ENCODE measurements around the gene PIMREG.
A peak's percentile ranks its signal among the peaks of the same experiment; 100 is the strongest.

Gene PIMREG, protein sequence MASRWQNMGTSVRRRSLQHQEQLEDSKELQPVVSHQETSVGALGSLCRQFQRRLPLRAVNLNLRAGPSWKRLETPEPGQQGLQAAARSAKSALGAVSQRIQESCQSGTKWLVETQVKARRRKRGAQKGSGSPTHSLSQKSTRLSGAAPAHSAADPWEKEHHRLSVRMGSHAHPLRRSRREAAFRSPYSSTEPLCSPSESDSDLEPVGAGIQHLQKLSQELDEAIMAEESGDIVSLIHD

DNA sequence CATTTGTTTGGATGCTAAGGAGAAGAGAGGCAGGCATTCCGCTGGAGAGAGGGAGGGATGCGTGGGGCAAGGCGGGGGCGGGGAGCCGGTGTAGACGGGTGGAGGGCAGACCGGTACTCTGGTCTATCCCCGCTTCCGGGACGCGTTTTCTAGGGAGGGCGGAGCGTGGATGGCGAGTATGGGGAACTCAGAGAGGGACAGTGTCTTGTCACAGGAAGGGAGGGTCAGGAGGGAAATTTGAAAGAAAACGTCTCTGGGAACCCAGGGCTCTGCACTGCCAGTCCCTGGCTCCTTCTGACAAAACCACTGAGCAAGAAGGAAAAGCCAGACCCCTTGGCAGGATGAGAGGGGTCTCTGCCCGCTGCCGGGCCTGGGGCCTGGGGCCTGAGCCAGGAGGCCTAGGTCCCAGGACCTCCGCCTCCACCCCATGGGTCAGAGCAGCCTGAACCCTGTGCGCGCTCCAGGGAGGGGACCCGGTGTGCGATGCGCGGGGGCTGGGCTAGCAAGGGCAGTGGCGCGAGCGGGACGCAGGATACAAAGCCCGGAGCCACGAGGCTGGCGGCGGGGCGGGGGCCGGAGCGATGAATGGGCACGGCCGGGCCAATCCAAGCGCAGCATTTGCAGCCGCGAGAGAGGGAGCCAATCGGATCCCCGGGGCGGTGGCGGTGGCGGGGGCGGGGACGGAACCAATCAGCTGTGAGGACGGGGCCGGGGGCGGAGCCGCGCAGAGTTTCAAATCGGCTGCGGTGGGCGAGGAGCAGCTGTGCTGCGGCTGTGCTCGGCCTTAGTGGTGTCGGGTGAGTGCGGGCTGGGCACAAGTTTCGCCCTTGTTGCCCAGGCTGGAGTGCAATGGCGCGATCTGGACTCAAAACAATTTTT lies at the start of gene PIMREG:
TSS of gene PIMREG (plus strand) at position 764 of the 879 bp plus-strand sequence. CDS start 656 bp downstream, outside the sequence.
- peak; percentile 96 for DNase-seq

- no peak for DNase-seq
These were observed 45.3 kb upstream of the PIMREG start for GRCh38 chr17:6398955-6399354.

DNA sequence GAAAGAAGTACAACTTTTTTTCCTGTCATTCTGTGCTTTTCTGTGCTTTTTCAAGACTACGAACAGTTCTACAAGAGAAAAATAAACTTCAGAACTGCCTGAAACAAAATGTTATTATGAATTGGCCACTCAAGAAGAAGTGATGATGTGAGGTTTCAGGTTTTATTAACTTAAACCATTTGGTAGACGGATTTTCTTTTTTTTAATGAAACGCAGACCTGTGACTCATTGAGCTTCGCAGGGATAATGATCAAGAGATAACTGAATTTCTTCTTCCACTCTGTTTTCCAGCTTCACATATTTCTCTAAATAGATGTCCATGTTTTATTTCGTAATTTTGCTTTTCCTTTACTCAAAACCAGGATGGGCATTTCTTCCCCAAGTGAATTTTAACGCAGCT lies 42.0 kb upstream of the PIMREG start:
- no peak for DNase-seq

- DNase-seq = no peak
These were observed 36.0 kb upstream of the PIMREG start for GRCh38 chr17:6408276-6408675.

- no peak for DNase-seq
These were observed 35.5 kb upstream of the PIMREG start for GRCh38 chr17:6408735-6409134.

GRCh38 chr17:6413065-6413464 lies 31.2 kb upstream of the PIMREG start:
- no peak for DNase-seq

GRCh38 chr17:6415616-6416015 lies 28.6 kb upstream of the PIMREG start:
- DNase-seq = no peak

- peak; percentile 31 for DNase-seq
These were observed 24.0 kb upstream of the PIMREG start for GRCh38 chr17:6420173-6420641.

DNA sequence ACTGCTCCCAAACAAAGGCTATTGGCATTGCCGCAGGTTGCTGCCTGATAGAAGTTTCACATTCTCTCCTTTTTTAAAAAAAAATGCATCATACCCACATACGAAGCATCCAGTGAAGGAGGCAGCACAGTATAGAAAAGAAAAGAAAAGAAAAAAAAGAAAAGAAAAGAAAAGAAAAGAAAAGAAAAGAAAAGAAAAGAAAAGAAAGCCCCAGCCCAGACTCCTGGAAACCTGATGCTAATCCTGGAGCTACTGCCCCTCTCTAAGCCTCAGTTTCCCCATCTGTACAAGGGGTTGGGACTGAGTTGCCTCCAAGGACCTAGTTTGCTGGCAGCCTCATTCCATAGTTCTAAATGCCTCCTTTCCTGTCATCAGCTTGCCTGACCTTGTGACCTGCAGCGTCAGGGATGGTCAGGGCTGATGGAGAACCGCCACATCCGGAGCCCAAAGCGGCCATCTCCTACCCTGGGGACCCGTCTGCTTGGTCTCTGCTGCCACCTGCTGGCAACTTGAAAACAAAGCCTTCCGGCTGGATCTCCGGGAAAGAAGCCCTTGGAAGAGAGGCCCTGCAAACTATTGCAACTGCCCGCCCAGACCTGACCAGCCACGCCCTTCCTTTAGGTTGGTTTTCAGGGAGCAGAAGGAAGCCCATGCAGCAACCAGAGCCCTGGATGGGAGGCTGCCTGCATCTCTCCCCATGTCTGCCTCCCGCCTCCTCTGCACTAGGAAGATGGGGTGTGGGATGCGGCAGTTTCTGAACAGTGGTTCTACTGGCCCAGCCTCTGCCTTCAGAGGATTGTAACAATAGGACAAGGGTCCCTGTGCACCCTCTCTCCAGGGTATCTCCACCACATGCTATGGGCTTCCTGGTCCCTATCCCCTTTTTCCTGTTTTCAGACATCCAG lies 22.3 kb upstream of the PIMREG start:
- DNase-seq = peak; percentile 72

- DNase-seq = no peak
These were observed 21.5 kb upstream of the PIMREG start for GRCh38 chr17:6422654-6423241.

- DNase-seq = no peak
These were observed 20.3 kb upstream of the PIMREG start for GRCh38 chr17:6423931-6424330.

- DNase-seq = no peak
These were observed 18.8 kb upstream of the PIMREG start for GRCh38 chr17:6425407-6425806.

DNA sequence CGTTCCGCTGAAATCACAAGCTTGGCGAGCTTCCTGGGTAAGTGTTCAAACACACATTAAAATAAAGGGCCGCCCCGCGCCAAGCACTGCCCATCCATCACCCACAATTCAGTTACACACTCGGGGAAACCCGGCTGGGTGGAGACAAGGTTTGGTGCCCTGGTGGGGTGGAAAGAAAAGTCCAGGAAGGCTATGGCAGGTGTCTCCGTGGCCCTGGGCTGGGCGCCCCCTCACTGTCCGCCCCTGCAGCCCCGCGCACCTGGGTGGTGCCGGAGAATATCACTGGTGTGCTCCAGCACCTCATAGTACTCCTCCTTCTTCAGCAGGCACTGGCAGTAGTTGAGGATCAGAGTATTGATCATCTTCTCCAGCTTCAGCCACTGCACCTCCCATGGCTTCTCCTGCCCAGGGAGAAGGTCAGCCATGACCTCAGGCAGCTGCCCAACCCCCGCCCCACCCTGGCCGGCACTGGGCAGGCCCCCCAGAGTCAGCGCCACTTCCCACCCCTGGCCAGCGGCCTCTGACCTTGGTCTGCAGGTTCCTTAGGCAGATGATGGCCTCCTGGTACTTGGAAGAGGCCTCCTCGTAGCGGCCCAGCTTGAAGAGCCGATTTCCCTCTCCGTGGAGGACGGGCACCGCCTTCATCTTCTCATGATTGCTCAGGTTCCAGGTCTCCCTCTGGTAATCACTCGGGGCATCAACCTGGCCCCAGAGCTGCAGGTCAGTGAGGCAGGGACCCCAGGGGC lies 17.7 kb upstream of the PIMREG start:
- no peak for DNase-seq

- peak; percentile 24 for DNase-seq
These were observed 16.9 kb upstream of the PIMREG start for GRCh38 chr17:6427279-6427781.

DNA sequence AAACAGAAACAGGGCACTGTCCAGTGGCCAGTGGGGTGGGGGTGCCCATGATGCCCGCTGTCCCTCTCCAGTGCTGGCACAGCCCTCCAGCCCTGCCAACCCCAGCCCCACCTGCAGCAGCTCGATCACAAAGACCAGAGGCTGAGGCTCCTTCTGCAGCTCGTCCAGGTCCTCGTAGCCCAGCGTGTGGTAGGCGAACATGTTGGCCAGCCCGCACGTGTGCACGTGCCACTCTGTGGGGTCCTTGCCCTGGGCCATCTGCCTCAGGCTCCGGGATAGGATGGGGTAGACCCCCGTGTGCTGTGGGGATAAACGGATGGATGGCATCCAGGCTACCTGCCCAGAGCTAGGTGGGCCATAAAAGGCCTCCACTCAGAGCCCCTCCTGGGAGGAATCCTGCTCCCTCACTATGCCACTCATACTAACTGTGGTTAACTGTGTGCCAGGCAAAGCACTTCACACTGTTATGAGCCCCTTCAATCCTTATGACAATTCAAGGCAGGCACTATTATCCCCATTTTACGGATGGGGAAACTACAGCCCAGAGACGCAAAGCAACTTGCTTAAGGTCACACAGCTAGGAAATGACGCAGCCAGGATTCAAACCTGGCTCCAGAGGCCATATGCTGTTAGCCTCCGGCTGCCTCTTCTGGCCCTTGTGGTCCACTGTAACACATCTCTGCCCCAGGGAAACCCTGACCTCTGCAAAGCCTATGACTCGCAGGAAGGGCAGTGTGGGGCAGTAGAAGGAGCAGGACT lies 15.9 kb upstream of the PIMREG start:
- no peak for DNase-seq

DNA sequence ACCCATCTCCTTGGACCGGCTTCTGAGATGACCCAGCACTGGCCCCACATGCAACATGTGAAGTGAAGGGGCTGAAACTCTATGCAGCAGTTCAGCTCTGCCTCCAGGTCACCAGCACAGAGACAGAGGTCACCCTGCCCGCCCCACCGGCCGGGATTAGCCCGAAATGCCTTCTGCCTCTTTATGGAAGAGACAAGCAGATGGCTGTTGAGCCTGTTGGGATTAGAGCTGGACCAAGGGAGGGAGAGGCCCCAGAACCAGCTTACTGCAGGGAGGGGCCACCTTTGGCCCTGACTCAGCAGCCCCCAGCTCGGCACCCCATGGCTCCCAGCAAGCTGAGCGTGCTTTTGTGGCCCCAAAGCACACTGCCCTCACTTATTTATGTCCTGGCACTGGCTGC lies 15.0 kb upstream of the PIMREG start:
- DNase-seq = no peak

GRCh38 chr17:6430769-6431168 lies 13.5 kb upstream of the PIMREG start:
- DNase-seq = no peak

GRCh38 chr17:6435051-6435450 lies 9.2 kb upstream of the PIMREG start, which contains the start of gene AIPL1:
TSS of gene AIPL1 (minus strand) at chr17:6435121. CDS start at chr17:6435104, 17 bp downstream.
- DNase-seq = no peak

GRCh38 chr17:6435968-6436367 lies 8.3 kb upstream of the PIMREG start:
- DNase-seq = peak; percentile 62

DNA sequence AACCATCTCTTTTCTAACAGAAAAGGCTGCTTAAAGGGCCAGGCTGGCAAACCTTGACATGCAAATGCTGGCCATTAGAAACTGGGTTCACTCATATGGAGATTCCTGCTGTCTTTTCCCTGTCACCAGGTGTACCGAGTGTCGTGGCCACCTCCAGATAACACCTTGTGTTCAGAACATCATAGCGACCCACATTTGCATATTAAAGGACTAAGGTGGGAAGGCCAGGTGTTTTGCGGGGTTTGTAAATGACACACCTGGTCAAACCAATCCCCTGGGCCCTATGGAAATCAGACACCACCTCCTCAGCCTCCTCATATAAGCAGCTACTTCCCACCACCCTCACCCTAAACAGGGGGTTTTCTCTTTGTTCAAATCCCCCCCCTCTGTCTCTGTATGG lies 6.8 kb upstream of the PIMREG start:
- DNase-seq = no peak

DNA sequence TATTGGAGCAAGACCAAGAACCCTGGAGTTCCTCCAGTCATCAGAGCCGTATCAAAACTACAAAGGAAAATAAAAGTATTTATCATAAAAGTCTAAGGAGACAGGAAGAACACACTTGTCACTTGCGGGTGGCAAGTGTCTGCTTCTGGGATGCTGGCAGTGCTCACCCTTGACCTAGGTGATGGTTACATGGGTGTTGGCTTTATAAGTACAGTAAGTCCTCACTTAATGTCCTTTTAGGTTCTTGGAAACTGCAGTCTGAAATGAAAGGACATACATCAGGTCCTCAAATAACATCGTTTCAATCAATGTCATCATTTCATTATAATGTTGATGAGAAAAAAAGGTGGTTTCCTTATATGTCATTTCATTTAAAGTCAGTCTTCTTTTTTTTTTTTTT lies 6.3 kb upstream of the PIMREG start:
- no peak for DNase-seq
